HL-60 (cell line): ENCODE measurements around the gene SPTSSB.

ENCODE experiments used
- CTCF ChIP-seq: IDR thresholded peaks from one replicate; pipeline ENCODE4 v1.5.1; 2011; ENCODE audit warnings: low read length, control low read depth, inconsistent platforms; ENCODE audit not compliant: insufficient read depth
- GABPA ChIP-seq: IDR thresholded peaks from 2 replicates; pipeline ENCODE4 v1.6.1; 2012; ENCODE audit warnings: low read depth

GRCh38 chr3:161413127-161413854 lies 42.0 kb upstream of the SPTSSB start:
- TF ChIP-seq CTCF (no peak), GABPA (no peak)
